KMS-11 (cell line): ENCODE results near the gene NOL11.
A peak's percentile ranks its signal among the peaks of the same experiment; 100 is the strongest.

Experiments used
- H2AFZ ChIP-seq: fragments of 200-600 bp; sonication (generic); 2 replicates; pipeline ENCODE4 v1.6.1; 2016; ENCODE audit warnings: antibody characterized with exemption, mixed run types, low read depth
- H3K27ac ChIP-seq: fragments of 200-600 bp; sonication (generic); 2 replicates; pipeline ENCODE4 v1.6.1; 2016; ENCODE audit warnings: mild to moderate bottlenecking, mixed run types
- H3K27me3 ChIP-seq: fragments of 200-600 bp; sonication (generic); 2 replicates; pipeline ENCODE4 v1.6.1; 2017; ENCODE audit warnings: mild to moderate bottlenecking, low read depth, mixed run types, moderate library complexity; ENCODE audit not compliant: insufficient read depth
- H3K36me3 ChIP-seq: fragments of 200-600 bp; sonication (generic); 2 replicates; pipeline ENCODE4 v1.6.1; 2017; ENCODE audit warnings: mild to moderate bottlenecking, mixed run types; ENCODE audit not compliant: insufficient read depth
- H3K4me1 ChIP-seq: fragments of 200-600 bp; sonication (generic); 2 replicates; pipeline ENCODE4 v1.6.1; 2016; ENCODE audit warnings: mild to moderate bottlenecking, low read depth, mixed run types; ENCODE audit not compliant: poor library complexity, severe bottlenecking
- H3K4me2 ChIP-seq: fragments of 200-600 bp; sonication (generic); 2 replicates; pipeline ENCODE4 v1.7.0; 2016; ENCODE audit warnings: mild to moderate bottlenecking, mixed run types
- H3K4me3 ChIP-seq: fragments of 200-600 bp; sonication (generic); IDR thresholded peaks from 2 replicates; pipeline ENCODE4 v1.6.1; 2017; ENCODE audit warnings: low read depth, low read length, mixed read lengths; ENCODE audit not compliant: insufficient read depth
- H3K79me2 ChIP-seq: fragments of 200-600 bp; sonication (generic); 2 replicates; pipeline ENCODE4 v1.6.1; 2016; ENCODE audit warnings: low read depth, mixed run types; ENCODE audit not compliant: insufficient read depth
- H3K9ac ChIP-seq: fragments of 200-600 bp; sonication (generic); 2 replicates; pipeline ENCODE4 v1.6.1; 2016; ENCODE audit warnings: mild to moderate bottlenecking, mixed run types
- H4K20me1 ChIP-seq: fragments of 200-600 bp; sonication (generic); 2 replicates; pipeline ENCODE4 v1.6.1; 2016; ENCODE audit warnings: mild to moderate bottlenecking, mixed run types; ENCODE audit not compliant: insufficient read depth
- TF ChIP-seq, protein P1 (sequence below): fragments of 200-600 bp; sonication (generic); conservative IDR thresholded peaks from 2 replicates; pipeline ENCODE4 v1.6.1; 2017; ENCODE audit warnings: low read depth, mild to moderate bottlenecking, antibody characterized with exemption, low read length, moderate library complexity, mixed read lengths

Gene NOL11

DNA sequence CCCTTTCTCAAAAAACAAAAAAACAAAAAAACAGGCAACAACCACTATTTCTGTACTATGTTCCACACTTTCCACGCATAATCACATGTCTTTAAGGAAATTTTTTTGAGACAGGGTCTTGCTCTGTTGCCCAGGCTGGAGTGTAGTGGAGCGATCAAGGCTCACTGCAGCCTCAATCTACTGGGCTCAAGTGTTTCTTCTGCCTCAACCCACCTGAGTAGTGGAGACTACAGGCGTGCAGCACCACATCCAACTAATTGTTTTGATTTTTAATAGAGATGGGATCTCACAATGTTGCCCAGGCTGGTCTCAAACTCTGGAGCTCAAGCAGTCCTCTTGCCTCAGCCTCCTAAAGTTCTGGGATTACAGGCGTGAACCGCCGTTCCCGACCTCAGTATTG is 54.9 kb downstream of the NOL11 start:
- no peaks in the 10 kb centered on the region for H4K20me1 ChIP-seq
- H3K4me3 ChIP-seq, result no peak overlapping the region
- no peak overlapping the region for H3K4me2 ChIP-seq
- H3K36me3 ChIP-seq, result no peaks in the 10 kb centered on the region
- no peaks in the 10 kb centered on the region for H3K27me3 ChIP-seq
- H3K4me1 ChIP-seq, result no peaks in the 10 kb centered on the region
- H2AFZ ChIP-seq, result no peak overlapping the region
- H3K27ac ChIP-seq, result no peak overlapping the region
- H3K79me2 ChIP-seq, result no peaks in the 10 kb centered on the region
- H3K9ac ChIP-seq, result no peak overlapping the region
- TF ChIP-seq, protein P1, sequence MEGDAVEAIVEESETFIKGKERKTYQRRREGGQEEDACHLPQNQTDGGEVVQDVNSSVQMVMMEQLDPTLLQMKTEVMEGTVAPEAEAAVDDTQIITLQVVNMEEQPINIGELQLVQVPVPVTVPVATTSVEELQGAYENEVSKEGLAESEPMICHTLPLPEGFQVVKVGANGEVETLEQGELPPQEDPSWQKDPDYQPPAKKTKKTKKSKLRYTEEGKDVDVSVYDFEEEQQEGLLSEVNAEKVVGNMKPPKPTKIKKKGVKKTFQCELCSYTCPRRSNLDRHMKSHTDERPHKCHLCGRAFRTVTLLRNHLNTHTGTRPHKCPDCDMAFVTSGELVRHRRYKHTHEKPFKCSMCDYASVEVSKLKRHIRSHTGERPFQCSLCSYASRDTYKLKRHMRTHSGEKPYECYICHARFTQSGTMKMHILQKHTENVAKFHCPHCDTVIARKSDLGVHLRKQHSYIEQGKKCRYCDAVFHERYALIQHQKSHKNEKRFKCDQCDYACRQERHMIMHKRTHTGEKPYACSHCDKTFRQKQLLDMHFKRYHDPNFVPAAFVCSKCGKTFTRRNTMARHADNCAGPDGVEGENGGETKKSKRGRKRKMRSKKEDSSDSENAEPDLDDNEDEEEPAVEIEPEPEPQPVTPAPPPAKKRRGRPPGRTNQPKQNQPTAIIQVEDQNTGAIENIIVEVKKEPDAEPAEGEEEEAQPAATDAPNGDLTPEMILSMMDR, result no peak

DNA sequence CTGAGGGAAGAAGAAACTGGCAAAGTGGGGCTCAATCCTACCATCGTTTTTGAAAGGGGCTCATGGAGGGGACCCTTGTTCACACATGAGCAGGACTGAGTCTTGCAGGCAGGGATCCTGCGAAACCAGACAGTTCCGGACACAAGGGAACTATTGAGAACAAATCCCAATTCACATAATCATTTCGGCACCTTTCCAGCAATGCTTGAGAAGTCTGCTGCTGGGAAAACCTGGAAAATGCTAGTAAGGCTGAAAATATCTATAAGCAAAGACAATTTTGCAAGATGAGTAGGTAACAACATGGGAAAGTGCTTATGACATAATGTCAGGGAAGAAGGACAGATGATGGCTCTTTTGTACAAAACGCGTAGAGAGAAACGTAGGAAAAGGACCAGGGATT is 55.5 kb downstream of the NOL11 start:
- Histone ChIP-seq H3K4me3 (no peak overlapping the region), H3K9ac (no peak overlapping the region), H3K27me3 (no peaks in the 10 kb centered on the region), H3K4me2 (no peak overlapping the region), H2AFZ (no peak overlapping the region), H3K4me1 (no peaks in the 10 kb centered on the region), H4K20me1 (no peaks in the 10 kb centered on the region), H3K27ac (no peak overlapping the region), H3K36me3 (no peaks in the 10 kb centered on the region), H3K79me2 (no peaks in the 10 kb centered on the region)
- TF ChIP-seq, protein P1, result no peak

DNA sequence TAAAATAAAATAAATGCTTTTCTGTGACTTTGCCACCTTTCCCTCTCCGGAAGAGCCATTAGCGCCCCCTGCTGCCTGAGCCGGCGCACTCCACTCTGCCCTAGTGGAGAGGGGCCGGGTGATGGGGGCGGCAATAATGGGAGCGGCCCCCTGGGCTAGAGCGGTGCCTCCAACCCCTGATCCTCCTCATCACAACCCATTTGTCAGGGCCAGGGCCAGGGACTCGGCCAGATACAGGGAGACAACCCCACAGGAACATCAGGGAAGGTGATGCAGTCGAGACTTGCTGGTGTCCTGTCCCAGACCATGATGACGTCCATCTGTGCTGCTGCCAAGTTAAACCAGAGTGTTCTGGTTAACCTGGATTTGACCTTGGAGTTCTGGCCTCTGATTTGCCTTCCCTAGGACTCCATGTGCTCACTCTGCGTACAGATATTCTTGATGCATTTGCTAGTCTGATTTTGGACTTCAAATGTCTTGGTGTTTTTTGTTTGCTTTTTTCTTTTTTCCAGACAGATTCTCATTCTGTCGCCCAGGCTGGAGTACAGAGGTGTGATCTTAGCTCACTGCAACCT is 61.4 kb downstream of the NOL11 start:
- H3K4me3 ChIP-seq, result no peak overlapping the region
- TF ChIP-seq, protein P1, result peak; percentile 73
- H3K4me2 ChIP-seq, result no peak overlapping the region

DNA sequence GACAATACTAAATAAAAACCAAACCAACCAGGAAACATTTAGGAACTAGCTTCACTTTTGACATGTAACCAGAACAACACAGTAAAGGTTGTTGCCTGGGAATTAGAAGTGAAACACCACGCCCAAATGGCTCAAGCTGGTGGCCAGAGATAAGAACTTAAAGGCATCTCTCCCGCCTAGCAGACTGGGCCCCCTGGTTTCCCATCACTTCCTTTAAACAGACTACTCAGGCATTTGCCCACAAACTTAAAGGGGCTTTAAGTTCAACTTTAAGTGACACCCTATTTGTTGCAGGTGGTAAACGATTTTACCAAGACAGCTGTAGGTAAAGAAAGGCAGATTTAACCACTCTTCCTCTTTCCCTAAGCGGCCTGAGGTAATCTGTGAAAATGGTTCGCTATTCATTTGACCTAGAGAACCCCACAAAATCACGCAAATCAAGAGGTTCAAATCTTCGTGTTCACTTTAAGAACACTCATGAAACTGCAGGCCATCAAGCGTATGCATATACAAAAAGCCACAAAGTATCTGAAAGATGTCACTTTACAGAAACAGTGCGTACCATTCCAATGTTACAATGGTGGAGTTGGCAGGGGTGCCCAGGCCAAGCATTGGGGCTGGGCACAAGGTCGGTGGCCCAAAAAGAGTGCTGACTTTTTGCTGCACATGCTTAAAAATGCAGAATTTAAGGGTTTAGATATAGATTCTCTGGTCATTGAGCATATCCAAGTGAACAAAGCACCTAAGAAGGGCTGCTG is 66.8 kb downstream of the NOL11 start:
- TF ChIP-seq, protein P1, result no peak
- Histone ChIP-seq H3K4me1 (no peaks in the 10 kb centered on the region), H3K36me3 (no peaks in the 10 kb centered on the region), H3K9ac (no peak overlapping the region), H4K20me1 (no peaks in the 10 kb centered on the region), H3K79me2 (no peaks in the 10 kb centered on the region), H3K4me2 (no peak overlapping the region), H3K27me3 (no peaks in the 10 kb centered on the region), H2AFZ (no peak overlapping the region), H3K27ac (no peak overlapping the region), H3K4me3 (no peak overlapping the region)

More for the DNA sequence above, 61.4 kb downstream of the NOL11 start:
- Histone ChIP-seq H2AFZ (peak overlapping the region; percentile 44; the same call in 1 of the 2 replicates), H3K4me1 (no peaks in the 10 kb centered on the region), H3K9ac (no peak overlapping the region), H3K79me2 (no peaks in the 10 kb centered on the region), H4K20me1 (no peaks in the 10 kb centered on the region), H3K27ac (no peak overlapping the region), H3K36me3 (no peaks in the 10 kb centered on the region), H3K27me3 (no peaks in the 10 kb centered on the region)
